SU-DHL-6 (cell line): Measurements from ENCODE around the gene UMAD1.

Experiments
- H2AFZ ChIP-seq: fragments of 200-600 bp; sonication (generic); 2 replicates; pipeline ENCODE4 v1.6.1; 2014; ENCODE audit warnings: low read depth, mild to moderate bottlenecking, moderate library complexity, mixed read lengths, antibody characterized with exemption, low read length; ENCODE audit not compliant: severe bottlenecking
- H3F3A ChIP-seq: fragments of 200-600 bp; shearing (Covaris generic); 2 replicates; pipeline ENCODE4 v1.6.0; 2016; ENCODE audit warnings: antibody characterized with exemption, mild to moderate bottlenecking; ENCODE audit not compliant: insufficient read depth
- H3K27ac ChIP-seq: fragments of 200-600 bp; sonication (generic); 2 replicates; pipeline ENCODE4 v1.5.1; 2016; ENCODE audit warnings: low read depth, mild to moderate bottlenecking, low read length, moderate library complexity, mixed read lengths
- H3K27me3 ChIP-seq: fragments of 200-600 bp; sonication (generic), shearing (Covaris generic); 2 replicates; pipeline ENCODE4 v1.6.0; 2014; ENCODE audit warnings: mild to moderate bottlenecking, low read length
- H3K36me3 ChIP-seq: fragments of 200-600 bp; sonication (generic); 2 replicates; pipeline ENCODE4 v1.6.1; 2014; ENCODE audit warnings: mild to moderate bottlenecking, low read length, mixed read lengths
- H3K4me2 ChIP-seq: fragments of 300-600, 200-600 bp; shearing (Covaris generic), sonication (generic); 2 replicates; pipeline ENCODE4 v1.6.0; 2014; ENCODE audit warnings: low read length, low read depth, mild to moderate bottlenecking; ENCODE audit not compliant: poor library complexity, severe bottlenecking
- H3K4me3 ChIP-seq: fragments of 200-600 bp; sonication (generic); 2 replicates; pipeline ENCODE4 v1.5.1; 2014; ENCODE audit warnings: antibody characterized with exemption, low read length, mild to moderate bottlenecking, mixed read lengths; ENCODE audit not compliant: insufficient read depth, poor library complexity, severe bottlenecking
- H3K79me2 ChIP-seq: fragments of 200-600 bp; sonication (generic); 2 replicates; pipeline ENCODE4 v1.6.1; 2014; ENCODE audit warnings: mild to moderate bottlenecking, low read length, moderate library complexity; ENCODE audit not compliant: insufficient read depth
- H3K9ac ChIP-seq: fragments of 200-600 bp; sonication (generic); 2 replicates; pipeline ENCODE4 v1.7.0; 2014; ENCODE audit warnings: mild to moderate bottlenecking, low read length
- H3K9me2 ChIP-seq: fragments of 200-600 bp; sonication (generic); replicated peaks from 2 replicates; pipeline ENCODE4 v1.6.1; 2014; ENCODE audit warnings: low read length; ENCODE audit not compliant: insufficient read depth
- H3K9me3 ChIP-seq: fragments of 200-600 bp; sonication (generic); 2 replicates; pipeline ENCODE4 v1.6.1; 2014; ENCODE audit warnings: low read length, mixed read lengths; ENCODE audit not compliant: insufficient read depth
- H4K20me1 ChIP-seq: fragments of 200-600 bp; sonication (generic); 2 replicates; pipeline ENCODE4 v1.6.1; 2014; ENCODE audit warnings: low read depth, mild to moderate bottlenecking, antibody characterized with exemption, low read length, moderate library complexity, mixed read lengths
- CTCF ChIP-seq: fragments of 200-600 bp; sonication (generic); IDR thresholded peaks from one replicate; pipeline ENCODE4 v1.5.1; 2017; ENCODE audit warnings: antibody characterized with exemption, mild to moderate bottlenecking, low read length, moderate library complexity; ENCODE audit not compliant: insufficient read depth, poor library complexity, severe bottlenecking
- EZH2phosphoT487 ChIP-seq: fragments of 200-600 bp; sonication (generic), shearing (Covaris generic); conservative IDR thresholded peaks from 2 replicates; pipeline ENCODE4 v1.6.1; 2018; ENCODE audit warnings: mild to moderate bottlenecking, antibody characterized with exemption, low read length, moderate library complexity, mixed read lengths

Gene UMAD1

GRCh38 chr7:7699380-7699779 is 58.8 kb downstream of the UMAD1 start:
- Histone ChIP-seq H3K27ac (no peak overlapping the region), H3K4me2 (no peak overlapping the region)

GRCh38 chr7:7699970-7700369 is 59.4 kb downstream of the UMAD1 start:
- Histone ChIP-seq H3K4me3 (no peak overlapping the region), H3K9me2 (no peaks in the 10 kb centered on the region), H3K9ac (no peak overlapping the region), H3K4me2 (no peak overlapping the region), H3K27ac (no peak overlapping the region), H3K36me3 (no peaks in the 10 kb centered on the region), H3K79me2 (no peaks in the 10 kb centered on the region), H4K20me1 (0 out of 2 replicates have a peak, but pooled peaks cover 3% of the 10 kb centered on the region), H3K27me3 (no peaks in the 10 kb centered on the region), H3F3A (no peaks in the 10 kb centered on the region), H3K9me3 (no peaks in the 10 kb centered on the region), H2AFZ (no peak overlapping the region)
- TF ChIP-seq CTCF (no peak), EZH2phosphoT487 (no peak)

More at GRCh38 chr7:7699380-7699779, 58.8 kb downstream of the UMAD1 start:
- Histone ChIP-seq H3K4me3 (no peak overlapping the region), H3K9me3 (no peaks in the 10 kb centered on the region), H3K9me2 (no peaks in the 10 kb centered on the region), H3K27me3 (no peaks in the 10 kb centered on the region), H3K36me3 (no peaks in the 10 kb centered on the region), H3F3A (no peaks in the 10 kb centered on the region), H3K79me2 (no peaks in the 10 kb centered on the region), H3K9ac (no peak overlapping the region), H2AFZ (no peak overlapping the region), H4K20me1 (no peaks in the 10 kb centered on the region)
- TF ChIP-seq CTCF (no peak), EZH2phosphoT487 (no peak)

- H3K4me3 ChIP-seq: no peak overlapping the region
- H3K4me2 ChIP-seq: no peak overlapping the region
- H3K27me3 ChIP-seq: no peaks in the 10 kb centered on the region
- no peak overlapping the region for H3K27ac ChIP-seq
- H3K9me2 ChIP-seq: no peaks in the 10 kb centered on the region
- H3K79me2 ChIP-seq: no peaks in the 10 kb centered on the region
- no peak overlapping the region for H3K9ac ChIP-seq
- TF ChIP-seq EZH2phosphoT487: no peak
- TF ChIP-seq CTCF: no peak
- no peak overlapping the region for H2AFZ ChIP-seq
- 0 out of 2 replicates have a peak, but pooled peaks cover 4% of the 10 kb centered on the region for H4K20me1 ChIP-seq
- H3K36me3 ChIP-seq: no peaks in the 10 kb centered on the region
- no peaks in the 10 kb centered on the region for H3K9me3 ChIP-seq
- H3F3A ChIP-seq: no peaks in the 10 kb centered on the region
Measured at GRCh38 chr7:7701527-7701926, 61.0 kb downstream of the UMAD1 start.
